Activated CD4-positive, alpha-beta T cell treated with anti-CD3 and anti-CD28 coated beads, Interleukin-2, amount 50 U/mL, for 24 hours (primary cell): ENCODE data around the gene NPPB.
"Not testable (repeated sequence)": the region's sequence is repeated elsewhere in the genome, so short reads cannot be mapped to it uniquely, and the experiment has no call there.

Experiments used
- DNase-seq, 2 donors: peaks; one replicate each; pipeline ENCODE4 v3.0.0-alpha.2; 2020; ENCODE audit warnings: low read depth in 1 of 2, low spot score in 1 of 2

Gene NPPB

DNA sequence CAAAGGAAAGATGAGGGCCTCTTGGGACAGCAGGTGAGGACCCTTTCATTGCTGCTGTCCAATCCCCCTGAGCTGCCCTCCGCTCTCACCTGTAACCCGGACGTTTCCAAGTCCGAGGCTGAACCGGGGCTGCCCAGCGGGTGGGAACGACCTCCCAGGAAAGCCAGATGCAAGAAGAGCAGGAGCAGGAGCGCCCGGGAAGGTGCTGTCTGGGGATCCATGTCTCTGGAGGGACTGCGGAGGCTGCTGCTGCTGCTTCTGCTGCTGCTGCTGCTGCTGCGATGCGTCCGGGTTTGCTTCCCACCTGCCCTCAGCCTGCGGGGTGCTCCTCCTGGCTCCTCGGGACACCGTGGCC lies at the start of gene NPPB:
Gene NPPB, minus strand, starts transcription at position 333 of the 355 bp plus-strand sequence. Its CDS starts 112 bp downstream, at position 221.
- DNase-seq: no peak

DNA sequence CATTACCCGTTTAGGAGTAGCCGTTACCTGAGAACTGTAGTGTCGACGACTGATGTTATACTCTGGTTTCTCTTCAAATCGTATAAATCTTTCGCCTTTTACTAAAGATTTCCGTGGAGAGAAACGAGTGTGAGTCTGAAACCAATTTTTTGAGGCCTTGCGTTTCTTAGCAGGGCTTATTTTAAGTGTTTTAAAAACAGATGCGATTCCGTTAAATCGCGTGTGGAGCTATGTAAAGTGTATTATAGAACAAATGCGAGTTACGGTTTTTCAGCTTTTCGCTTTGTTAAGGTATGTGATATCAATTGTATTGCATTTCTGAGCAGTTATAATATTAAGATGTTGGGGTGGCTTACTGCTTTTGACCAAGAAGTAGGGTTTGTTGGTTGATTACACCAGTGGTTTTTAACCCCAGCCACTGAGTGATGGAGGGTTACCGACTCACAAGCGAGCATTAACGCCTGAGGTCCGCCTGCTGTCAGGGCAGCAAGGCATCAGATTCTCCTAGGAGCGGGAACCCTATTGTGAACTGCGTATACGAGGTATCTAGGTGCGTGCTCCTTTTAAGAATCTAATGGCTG lies 49.4 kb upstream of the NPPB start:
- DNase-seq: peak; percentile 37 to 84

DNA sequence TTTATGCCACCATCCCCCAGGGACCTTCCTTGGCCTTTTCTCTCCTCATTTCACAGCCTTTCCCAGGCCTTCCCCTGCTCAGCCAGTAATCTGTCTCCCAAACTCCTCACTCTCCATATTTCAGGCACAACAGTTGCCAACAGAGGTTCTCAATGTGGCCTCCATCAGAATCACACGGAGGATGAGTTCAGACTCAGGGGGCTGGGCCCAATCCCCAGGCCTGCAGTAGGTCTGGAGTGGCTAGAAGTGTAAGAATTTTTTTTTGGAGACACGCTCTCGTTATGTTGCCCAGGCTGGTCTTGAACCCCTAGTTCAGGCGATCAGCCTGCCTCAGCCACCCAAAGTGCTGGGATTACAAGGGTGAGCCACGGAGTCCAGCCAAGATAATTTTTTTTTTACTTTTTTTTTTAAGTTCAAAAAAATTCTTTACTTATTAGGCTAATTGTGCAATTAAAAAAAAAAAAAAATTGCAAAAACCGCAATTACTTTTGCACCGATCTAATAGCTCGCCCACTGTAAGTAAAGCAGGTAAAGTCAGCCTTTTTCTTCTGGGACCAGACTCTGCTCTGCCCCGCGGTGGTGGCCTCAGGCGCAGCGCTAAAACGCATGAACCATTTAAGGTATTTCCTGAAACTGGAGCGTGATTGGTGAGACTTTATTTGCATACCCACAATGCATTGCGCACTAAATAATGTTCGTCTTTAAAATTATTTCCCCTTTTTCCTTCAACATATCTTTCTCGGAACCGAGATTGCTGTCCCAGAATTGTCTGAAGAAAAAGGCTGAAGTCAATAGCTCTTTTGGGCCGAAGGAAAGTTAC lies 48.7 kb upstream of the NPPB start:
- DNase-seq: peak; percentile 69 to 85

DNA sequence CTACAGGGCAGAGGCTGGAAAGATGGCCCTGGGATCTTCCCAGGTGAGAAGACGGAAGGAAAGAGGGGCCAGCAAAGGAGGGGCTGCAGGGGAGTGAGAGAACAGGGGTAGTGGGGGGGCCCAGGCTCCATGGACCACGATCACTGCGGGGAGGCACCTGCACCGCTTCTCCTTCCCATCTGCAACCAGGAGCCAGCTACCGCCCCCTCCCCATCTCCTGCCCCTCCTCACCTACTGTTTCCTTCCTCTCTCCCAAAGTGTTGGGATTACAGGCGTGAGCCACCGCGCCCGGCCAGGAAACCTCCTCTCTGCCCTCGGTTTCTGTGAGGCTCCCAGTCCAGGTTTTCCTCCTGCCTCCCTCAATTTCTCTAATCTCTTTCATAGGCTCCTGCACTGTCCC lies 48.1 kb upstream of the NPPB start:
- no peak for DNase-seq

DNA sequence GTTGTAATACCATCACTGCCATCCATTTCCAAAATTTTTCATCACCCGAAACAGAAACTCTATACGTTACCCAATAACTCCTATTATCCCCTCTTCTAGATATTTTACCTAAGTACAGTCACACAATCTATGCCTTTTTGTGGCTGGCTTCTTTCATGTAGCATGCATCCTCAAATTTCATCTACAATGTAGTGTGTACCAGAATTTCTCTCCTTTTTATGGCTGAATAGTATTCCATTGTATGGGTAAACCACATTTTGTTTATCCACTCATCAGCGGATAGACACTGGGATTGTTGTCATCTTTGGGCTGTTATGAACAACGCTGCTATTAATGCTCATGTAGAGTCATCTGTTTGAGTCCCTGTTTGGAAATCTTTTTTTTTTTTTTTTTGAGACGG lies 46.2 kb upstream of the NPPB start:
- no peak for DNase-seq

DNA sequence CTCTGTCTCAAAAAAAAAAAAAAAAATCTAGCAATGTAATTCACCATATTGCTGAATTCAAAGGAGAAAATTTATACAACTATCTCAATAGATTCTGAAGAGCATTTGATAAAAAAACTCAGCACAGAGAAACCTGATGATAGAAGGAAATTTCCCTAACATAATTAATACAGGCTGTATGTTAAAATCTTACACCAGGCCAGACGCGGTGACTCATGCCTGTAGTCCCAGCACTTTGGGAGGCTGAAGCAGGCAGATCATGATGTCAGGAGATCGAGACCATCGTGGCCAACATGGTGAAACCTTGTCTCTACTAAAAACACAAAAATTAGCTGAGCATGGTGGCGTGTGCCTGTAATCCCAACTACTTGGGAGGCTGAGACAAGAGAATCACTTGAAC lies 45.4 kb upstream of the NPPB start:
- DNase-seq: not testable (repeated sequence)

DNA sequence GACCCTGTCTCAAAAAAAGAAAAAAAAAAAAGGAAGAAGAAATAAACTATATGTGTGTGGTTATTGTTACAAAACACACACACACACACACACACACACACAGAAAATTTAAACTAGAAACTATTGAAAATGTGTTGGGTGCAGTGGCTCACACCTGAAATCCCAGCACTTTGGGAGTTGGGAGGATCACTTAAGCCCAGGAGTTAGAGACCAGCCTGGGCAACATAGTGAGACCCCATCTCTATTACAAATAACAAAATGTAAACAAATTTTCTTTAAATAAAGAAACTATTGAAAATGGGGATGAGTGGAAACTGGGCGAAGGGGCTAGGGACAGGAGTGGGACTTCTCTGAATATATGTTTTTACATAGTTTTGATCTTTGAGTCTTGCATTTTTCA lies 44.5 kb upstream of the NPPB start:
- DNase-seq: no peak

DNA sequence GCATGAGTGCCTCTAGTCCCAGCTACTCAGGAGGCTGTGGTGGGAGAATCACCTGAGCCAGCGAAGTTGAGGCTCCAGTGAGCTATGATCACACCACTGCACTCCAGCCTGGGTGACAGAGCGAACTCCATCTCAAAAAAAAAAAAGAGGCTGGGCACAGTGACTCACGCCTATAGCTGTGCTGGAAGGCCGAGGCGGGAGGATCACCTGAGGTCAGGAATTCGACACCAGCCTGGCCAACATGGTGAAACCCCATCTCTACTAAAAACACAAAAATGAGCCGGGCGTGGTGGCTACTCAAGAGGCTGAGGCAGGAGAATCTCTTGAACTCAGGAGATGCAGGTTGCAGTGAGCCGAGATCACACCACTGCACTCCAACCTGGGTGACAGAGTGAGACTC lies 42.7 kb upstream of the NPPB start:
- not testable (repeated sequence) for DNase-seq

- DNase-seq: no peak
Measured at GRCh38 chr1:11898831-11899467, 40.2 kb upstream of the NPPB start.

GRCh38 chr1:11898086-11898785 lies 39.5 kb upstream of the NPPB start:
- DNase-seq: no peak

- not testable (repeated sequence) for DNase-seq
Measured at GRCh38 chr1:11894501-11894900, 35.8 kb upstream of the NPPB start.

- DNase-seq: peak; percentile 60
Measured at GRCh38 chr1:11893907-11894251, 35.1 kb upstream of the NPPB start.

DNA sequence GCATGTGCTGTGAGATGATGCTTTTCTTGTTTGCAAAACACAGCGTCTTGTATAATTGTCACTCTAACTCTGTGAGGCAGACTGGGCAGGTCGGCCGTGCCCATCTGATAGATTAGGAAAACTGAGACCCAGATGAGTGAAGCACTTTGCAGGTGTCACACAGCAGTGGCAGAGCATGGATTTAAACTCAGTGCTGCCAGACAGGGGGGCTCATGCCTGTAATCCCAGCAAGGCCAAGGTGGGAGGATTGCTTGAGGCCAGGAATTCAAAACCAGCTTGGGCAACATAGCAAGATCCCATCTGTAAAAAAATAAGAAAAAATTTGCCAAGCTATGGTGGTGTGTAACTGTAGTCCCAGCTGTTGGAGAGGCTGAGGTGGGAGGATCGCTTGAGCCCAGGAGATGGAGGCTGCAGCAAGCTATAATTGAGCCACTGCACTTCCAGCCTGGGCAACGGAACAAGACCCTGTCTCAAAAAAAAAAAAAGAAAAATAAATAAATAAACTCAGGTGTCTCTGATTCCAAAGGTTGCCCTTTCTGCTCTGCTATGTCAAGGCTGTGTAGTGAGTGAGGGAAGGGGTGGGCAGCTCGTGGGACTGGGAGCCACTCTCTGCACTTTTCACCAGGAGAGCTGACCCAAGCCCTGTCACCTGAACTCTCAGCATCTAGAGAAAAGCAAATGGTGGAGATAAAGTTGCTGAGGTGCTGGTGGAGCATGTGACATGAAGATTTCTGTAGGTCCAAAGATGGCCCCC lies 32.9 kb upstream of the NPPB start:
- no peak for DNase-seq

DNA sequence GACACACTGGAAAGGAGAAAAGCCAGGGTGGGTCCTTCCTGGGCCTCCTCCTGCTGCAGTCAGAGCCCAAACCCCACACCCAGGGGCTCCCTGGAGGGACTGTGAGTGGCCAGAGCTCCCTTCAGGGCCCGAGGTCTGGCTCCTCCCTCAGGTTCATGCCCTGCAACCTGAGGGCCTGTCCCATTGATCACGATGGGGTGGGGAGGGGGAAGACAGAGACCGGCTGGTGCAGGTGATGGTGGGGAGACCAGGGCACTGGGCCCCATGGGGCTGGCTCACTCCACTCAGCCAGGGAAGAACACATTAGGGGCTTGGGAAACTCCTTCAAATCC lies 30.1 kb upstream of the NPPB start:
- no peak for DNase-seq

- no peak for DNase-seq
Measured at GRCh38 chr1:11888206-11888876, 29.6 kb upstream of the NPPB start.

DNA sequence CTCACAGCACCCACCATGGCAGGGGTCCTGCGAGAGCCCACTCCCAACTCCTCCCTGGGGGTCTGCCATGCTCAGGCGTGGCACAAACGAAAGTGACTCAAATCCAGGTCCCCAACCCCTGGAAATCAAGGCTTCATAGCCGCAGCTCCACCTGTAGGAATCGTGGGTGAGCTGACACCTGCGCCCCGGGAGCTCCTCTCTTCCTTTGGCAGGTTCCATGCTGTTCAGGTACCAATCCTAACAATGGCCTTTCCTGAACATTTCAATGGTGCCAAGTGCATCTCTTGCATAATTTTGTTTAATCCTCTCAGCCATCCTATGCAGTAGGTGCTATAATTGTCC lies 28.9 kb upstream of the NPPB start:
- no peak for DNase-seq

DNA sequence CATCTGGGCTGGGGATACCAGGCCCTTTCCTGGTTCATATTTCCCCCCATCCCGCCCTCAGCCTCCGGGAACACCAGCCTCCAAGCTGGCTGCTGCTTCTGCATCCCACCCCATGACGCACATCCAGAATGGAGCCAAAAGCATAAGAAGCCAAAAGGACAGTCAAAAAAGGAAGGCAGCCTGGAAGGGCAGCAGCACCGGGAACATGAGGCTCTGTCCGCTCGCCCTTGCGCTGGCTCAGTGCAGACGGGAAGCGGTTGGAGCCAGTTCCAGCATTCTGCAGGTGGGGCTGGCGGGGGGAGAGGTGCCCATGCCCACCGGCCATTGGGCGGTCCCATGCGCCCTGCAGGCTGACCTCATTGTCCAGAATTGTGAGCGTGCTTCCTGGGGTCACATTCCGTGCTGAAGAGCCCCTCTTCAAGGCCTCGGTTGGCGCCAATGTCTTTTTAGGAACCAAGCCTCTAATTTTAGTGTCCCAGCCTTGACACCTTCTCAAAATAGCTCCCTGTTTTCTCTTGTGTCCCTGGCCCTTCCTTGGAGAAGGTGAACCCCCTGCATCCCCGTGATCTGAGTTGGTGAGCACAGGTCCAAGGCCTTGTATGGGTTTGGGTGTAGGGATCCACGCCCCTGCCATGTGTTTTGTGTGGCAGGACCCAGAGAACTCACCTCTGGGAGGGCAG lies 28.4 kb upstream of the NPPB start:
- no peak for DNase-seq

- no peak for DNase-seq
Measured at GRCh38 chr1:11885916-11886315, 27.2 kb upstream of the NPPB start.

- DNase-seq: no peak
Measured at GRCh38 chr1:11882814-11883538, 24.2 kb upstream of the NPPB start.
